ENCODE measurements around the gene SLC39A11. TPM values are rescaled to one million over a fixed set of nuclear protein-coding genes. Genes with fewer than 3 reads are reported as not detected.

Gene SLC39A11
- total RNA-seq, 1 experiment from 2014 or later: 24.8 TPM

- in situ Hi-C loops (cut with HindIII; ENCODE audit: low pct_unique_long_range_greater_than_20kb, low sequenced_read_pairs): no loop called here
These were observed 430.3 kb downstream of the SLC39A11 start for GRCh38 chr17:72661945-72662826.

GRCh38 chr17:72661116-72661944 lies 431.2 kb downstream of the SLC39A11 start:
- in situ Hi-C loops (cut with HindIII; ENCODE audit: low pct_unique_long_range_greater_than_20kb, low sequenced_read_pairs): no loop called here
- DNase-seq (ENCODE audit: low read depth): peak; percentile 54

More at GRCh38 chr17:72661945-72662826, 430.3 kb downstream of the SLC39A11 start:
- DNase-seq (ENCODE audit: low read depth): no peak

GRCh38 chr17:72660274-72661115 lies 432.0 kb downstream of the SLC39A11 start:
- peak; percentile 47 for DNase-seq (ENCODE audit: low read depth)
- in situ Hi-C loops (cut with HindIII; ENCODE audit: low pct_unique_long_range_greater_than_20kb, low sequenced_read_pairs): no loop called here

- DNase-seq (ENCODE audit: low read depth): no peak
- in situ Hi-C loops (cut with HindIII; ENCODE audit: low pct_unique_long_range_greater_than_20kb, low sequenced_read_pairs): no loop called here
These were observed 432.7 kb downstream of the SLC39A11 start for GRCh38 chr17:72659811-72660210.

- in situ Hi-C loops (cut with HindIII; ENCODE audit: low pct_unique_long_range_greater_than_20kb, low sequenced_read_pairs): no loop called here
- no peak for DNase-seq (ENCODE audit: low read depth)
These were observed 433.8 kb downstream of the SLC39A11 start for GRCh38 chr17:72658675-72659074.

GRCh38 chr17:72657467-72658317 lies 434.8 kb downstream of the SLC39A11 start:
- in situ Hi-C loops (cut with HindIII; ENCODE audit: low pct_unique_long_range_greater_than_20kb, low sequenced_read_pairs): no loop called here
- DNase-seq (ENCODE audit: low read depth): no peak

GRCh38 chr17:72656130-72656763 lies 436.2 kb downstream of the SLC39A11 start:
- in situ Hi-C loops (cut with HindIII; ENCODE audit: low pct_unique_long_range_greater_than_20kb, low sequenced_read_pairs): no loop called here
- no peak for DNase-seq (ENCODE audit: low read depth)

- in situ Hi-C loops (cut with HindIII; ENCODE audit: low pct_unique_long_range_greater_than_20kb, low sequenced_read_pairs): no loop called here
- no peak for DNase-seq (ENCODE audit: low read depth)
These were observed 437.8 kb downstream of the SLC39A11 start for GRCh38 chr17:72654706-72655105.

GRCh38 chr17:72651988-72652387 lies 440.5 kb downstream of the SLC39A11 start:
- no peak for DNase-seq (ENCODE audit: low read depth)
- in situ Hi-C loops (cut with HindIII; ENCODE audit: low pct_unique_long_range_greater_than_20kb, low sequenced_read_pairs): no loop called here

- DNase-seq (ENCODE audit: low read depth): no peak
- in situ Hi-C loops (cut with HindIII; ENCODE audit: low pct_unique_long_range_greater_than_20kb, low sequenced_read_pairs): no loop called here
These were observed 443.8 kb downstream of the SLC39A11 start for GRCh38 chr17:72648702-72649101.

- DNase-seq (ENCODE audit: low read depth): no peak
- in situ Hi-C loops (cut with HindIII; ENCODE audit: low pct_unique_long_range_greater_than_20kb, low sequenced_read_pairs): no loop called here
These were observed 446.3 kb downstream of the SLC39A11 start for GRCh38 chr17:72646176-72646575.

GRCh38 chr17:72644492-72644891 lies 448.0 kb downstream of the SLC39A11 start:
- no peak for DNase-seq (ENCODE audit: low read depth)
- in situ Hi-C loops (cut with HindIII; ENCODE audit: low pct_unique_long_range_greater_than_20kb, low sequenced_read_pairs): no loop called here

GRCh38 chr17:72643575-72644216 lies 448.8 kb downstream of the SLC39A11 start:
- in situ Hi-C loops (cut with HindIII; ENCODE audit: low pct_unique_long_range_greater_than_20kb, low sequenced_read_pairs): no loop called here
- DNase-seq (ENCODE audit: low read depth): no peak

GRCh38 chr17:72642720-72643119 lies 449.8 kb downstream of the SLC39A11 start:
- no peak for DNase-seq (ENCODE audit: low read depth)
- in situ Hi-C loops (cut with HindIII; ENCODE audit: low pct_unique_long_range_greater_than_20kb, low sequenced_read_pairs): no loop called here

- DNase-seq (ENCODE audit: low read depth): no peak
- in situ Hi-C loops (cut with HindIII; ENCODE audit: low pct_unique_long_range_greater_than_20kb, low sequenced_read_pairs): no loop called here
These were observed 451.9 kb downstream of the SLC39A11 start for GRCh38 chr17:72640415-72641165.

GRCh38 chr17:72639711-72640110 lies 452.8 kb downstream of the SLC39A11 start:
- in situ Hi-C loops (cut with HindIII; ENCODE audit: low pct_unique_long_range_greater_than_20kb, low sequenced_read_pairs): no loop called here

More at GRCh38 chr17:72639711-72640110, 452.8 kb downstream of the SLC39A11 start:
- DNase-seq (ENCODE audit: low read depth): no peak
